Ovary (tissue), 9 donors: ENCODE data around the gene MEF2C. TPM values are rescaled to one million over a fixed set of nuclear protein-coding genes. Genes with fewer than 3 reads are reported as not detected.

Source experiments
- DNase-seq, 5 donors: peaks; one replicate each; pipeline ENCODE4 v3.0.0-alpha.2; 2019 to 2020
- H3K27ac ChIP-seq, 2 donors: fragments of 200-600 bp; one replicate each; pipeline versions ENCODE4 v1.5.1 to v1.8.0; 2019 to 2022
- H3K27me3 ChIP-seq: fragments of 200-600 bp; one replicate; pipeline ENCODE4 v1.8.0; 2022
- H3K36me3 ChIP-seq: fragments of 200-600 bp; sonication (generic); one replicate; pipeline ENCODE4 v1.5.1; 2019
- H3K4me1 ChIP-seq: one replicate; pipeline ENCODE4 v1.8.1; 2013; ENCODE audit warnings: mild to moderate bottlenecking, moderate library complexity; ENCODE audit not compliant: insufficient read depth
- H3K4me3 ChIP-seq: fragments of 200-600 bp; sonication (generic); one replicate; pipeline ENCODE4 v1.5.1; 2017
- H3K9me3 ChIP-seq, 2 donors: fragments of 200-600 bp in 1 of 2; sonication (generic) in 1 of 2; one replicate each; pipeline versions ENCODE4 v1.5.1 to v1.8.1; 2013 to 2019; ENCODE audit warnings: mild to moderate bottlenecking in 1 of 2, moderate library complexity in 1 of 2
- CTCF ChIP-seq, 3 donors: fragments of 450-650 bp in 2 of 3; fragments of 200-600 bp in 1 of 3; IDR thresholded peaks; one replicate each; pipeline versions ENCODE4 v1.5.1 to v1.8.0; 2016 to 2022; ENCODE audit warnings: antibody characterized with exemption in 3 of 3, mild to moderate bottlenecking in 1 of 3
- EP300 ChIP-seq: sonication (generic); formaldehyde crosslinking; IDR thresholded peaks from one replicate; pipeline ENCODE4 v1.6.1; 2017; ENCODE audit warnings: antibody characterized with exemption
- POLR2A ChIP-seq: fragments of 450-650 bp; IDR thresholded peaks from one replicate; pipeline ENCODE4 v1.6.1; 2017; ENCODE audit warnings: antibody characterized with exemption, mild to moderate bottlenecking, moderate library complexity
- WGBS, 3 donors: extraction: QIAGEN DNeasy Blood & Tissue Kit in 1 of 3; methylation state at CpG; one replicate each; pipeline versions ENCODE4 v1.1.5 to v1.1.7; 2013 to 2017; 5-methylcytosine and 5-hydroxymethylcytosine counted together
- intact Hi-C, 4 donors: fragments of 100-400 bp; cut with DNase I; formaldehyde crosslinking; loops; one replicate each; pipeline versions ENCODE4 v1.11.0 to v1.15.1; 2022 to 2023
- polyA plus RNA-seq, 2 donors: library from polyadenylated mRNA; stranded (reverse); fragments of 200-250 nt in 1 of 2; fragments of 350-450 nt in 1 of 2; fragmentation: Illumina TruSeq in 1 of 2; extraction: RNeasy Lipid Tissue Mini Kit (QIAGEN cat#74804) in 1 of 2; gene quantifications; one replicate each; pipeline ENCODE4 v1.2.3, GENCODE V29; 2013 to 2014
- total RNA-seq, 7 donors: library from RNA; depleted of rRNA in 2 of 7; stranded (reverse); fragments of >200 nt in 2 of 7; fragmentation: NEBNext Ultra II Directional in 3 of 7; extraction: Animal tissue kit (Norgen Biotek cat#: 25700) in 3 of 7; gene quantifications; one replicate each; pipeline versions ENCODE4 v1.1.0 to v1.2.4, GENCODE V29; 2016 to 2023
- donor health status: DM: no; HTN: no; CAD: no; lungs with moderate emphysema.
- donor health status: DM: no; HTN: no; CAD: no.
- donor health status: Bipolar disorder and iron deficiency.
- donor health status: DM: yes; HTN: yes; CAD: no.
- donor health status: DM: no; HTN: no; CAD: no.
- donor health status: DM: yes; HTN: yes; CAD: no.

MEF2C gene
- total and polyA plus RNA-seq, 9 donors: 27.2 to 91.4 (median 73.8) TPM

- no peaks in the 10 kb centered on the region for H3K27me3 ChIP-seq
- intact Hi-C loops: no loop called here
- no peak overlapping the region for H3K4me3 ChIP-seq
- H3K27ac ChIP-seq: no peak overlapping the region
- no peaks in the 10 kb centered on the region for H3K4me1 ChIP-seq
- no peaks in the 10 kb centered on the region for H3K36me3 ChIP-seq
- no peak for TF ChIP-seq CTCF (IDR thresholded peaks at IDR 0.05)
- TF ChIP-seq EP300: no peak
- no peak for TF ChIP-seq POLR2A
- DNase-seq: no peak
- no peaks in the 10 kb centered on the region for H3K9me3 ChIP-seq
- WGBS, 3 donors: 90 to 92% (median 92%) methylated on average over 3 of the region's 3 CpGs
Observed at GRCh38 chr5:88715503-88715902, 167.5 kb downstream of the MEF2C start.

GRCh38 chr5:88713818-88714217 is 169.2 kb downstream of the MEF2C start:
- Histone ChIP-seq H3K9me3 (no peaks in the 10 kb centered on the region), H3K27me3 (no peaks in the 10 kb centered on the region), H3K4me1 (no peaks in the 10 kb centered on the region), H3K36me3 (no peaks in the 10 kb centered on the region), H3K27ac (no peak overlapping the region), H3K4me3 (no peak overlapping the region)
- no peak for TF ChIP-seq EP300
- TF ChIP-seq CTCF (IDR thresholded peaks at IDR 0.05): no peak
- TF ChIP-seq POLR2A: no peak
- intact Hi-C loops: no loop called here
- 19 to 51% (median 33%) methylated on average over 2 of the region's 2 CpGs for WGBS, 3 donors
- DNase-seq: no peak

- Histone ChIP-seq H3K9me3 (no peaks in the 10 kb centered on the region), H3K4me3 (no peak overlapping the region), H3K27ac (no peak overlapping the region), H3K27me3 (no peaks in the 10 kb centered on the region), H3K36me3 (no peaks in the 10 kb centered on the region), H3K4me1 (no peaks in the 10 kb centered on the region)
- intact Hi-C loops: no loop called here
- TF ChIP-seq CTCF (IDR thresholded peaks at IDR 0.05) (no peak), POLR2A (no peak), EP300 (no peak)
- WGBS, 3 donors: 79 to 83% (median 82%) methylated on average over 2 of the region's 2 CpGs
- no peak for DNase-seq
Observed at GRCh38 chr5:88708682-88709398, 174.1 kb downstream of the MEF2C start.

- no peak overlapping the region for H3K4me3 ChIP-seq
- no peaks in the 10 kb centered on the region for H3K4me1 ChIP-seq
- H3K27ac ChIP-seq: no peak overlapping the region
- WGBS, 3 donors: 92 to 97% (median 95%) methylated on average over 1 of the region's 1 CpG
- no peak for TF ChIP-seq EP300
- no peak for TF ChIP-seq CTCF (IDR thresholded peaks at IDR 0.05)
- no peak for TF ChIP-seq POLR2A
- no peaks in the 10 kb centered on the region for H3K27me3 ChIP-seq
- intact Hi-C loops: no loop called here
- no peak for DNase-seq
- no peaks in the 10 kb centered on the region for H3K36me3 ChIP-seq
- no peaks in the 10 kb centered on the region for H3K9me3 ChIP-seq
Observed at GRCh38 chr5:88708021-88708420, 175.0 kb downstream of the MEF2C start.
